Parathyroid adenoma (tissue), 2 donors: ENCODE data around the gene CYP8B1.

Experiments
- H2AFZ ChIP-seq: fragments of 300-600 bp; sonication (generic); one replicate; pipeline ENCODE4 v1.7.0; 2017; ENCODE audit warnings: antibody characterized with exemption, mild to moderate bottlenecking
- H3K27ac ChIP-seq: fragments of 300-600 bp; sonication (generic); one replicate; pipeline ENCODE4 v1.7.0; 2017
- H3K27me3 ChIP-seq: fragments of 300-600 bp; sonication (generic); one replicate; pipeline ENCODE4 v1.7.0; 2017; ENCODE audit warnings: low read length; ENCODE audit not compliant: control insufficient read depth, insufficient read depth
- H3K36me3 ChIP-seq: fragments of 300-600 bp; sonication (generic); one replicate; pipeline ENCODE4 v1.7.0; 2017; ENCODE audit warnings: low read length; ENCODE audit not compliant: control insufficient read depth, insufficient read depth
- H3K4me1 ChIP-seq: fragments of 300-600 bp; sonication (generic); one replicate; pipeline ENCODE4 v1.7.0; 2017; ENCODE audit warnings: control low read depth
- H3K4me2 ChIP-seq: fragments of 300-600 bp; sonication (generic); one replicate; pipeline ENCODE4 v1.7.0; 2017; ENCODE audit warnings: low read length
- H3K4me3 ChIP-seq: fragments of 300-600 bp; sonication (generic); one replicate; pipeline ENCODE4 v1.7.0; 2017; ENCODE audit warnings: low read depth, low read length
- H3K79me2 ChIP-seq: fragments of 300-600 bp; sonication (generic); one replicate; pipeline ENCODE4 v1.7.0; 2017; ENCODE audit warnings: control low read depth
- H3K9ac ChIP-seq: fragments of 300-600 bp; sonication (generic); one replicate; pipeline ENCODE4 v1.7.0; 2017; ENCODE audit warnings: mild to moderate bottlenecking
- H3K9me3 ChIP-seq: fragments of 300-600 bp; sonication (generic); one replicate; pipeline ENCODE4 v1.7.0; 2017; ENCODE audit warnings: low read length; ENCODE audit not compliant: control insufficient read depth
- TF ChIP-seq, protein P1 (sequence below): fragments of 300-600 bp; sonication (generic); IDR thresholded peaks from one replicate; pipeline ENCODE4 v1.7.0; 2017; ENCODE audit warnings: antibody characterized with exemption, mild to moderate bottlenecking
- donor health status: primary hyperparathyroidism.

CYP8B1 gene

DNA sequence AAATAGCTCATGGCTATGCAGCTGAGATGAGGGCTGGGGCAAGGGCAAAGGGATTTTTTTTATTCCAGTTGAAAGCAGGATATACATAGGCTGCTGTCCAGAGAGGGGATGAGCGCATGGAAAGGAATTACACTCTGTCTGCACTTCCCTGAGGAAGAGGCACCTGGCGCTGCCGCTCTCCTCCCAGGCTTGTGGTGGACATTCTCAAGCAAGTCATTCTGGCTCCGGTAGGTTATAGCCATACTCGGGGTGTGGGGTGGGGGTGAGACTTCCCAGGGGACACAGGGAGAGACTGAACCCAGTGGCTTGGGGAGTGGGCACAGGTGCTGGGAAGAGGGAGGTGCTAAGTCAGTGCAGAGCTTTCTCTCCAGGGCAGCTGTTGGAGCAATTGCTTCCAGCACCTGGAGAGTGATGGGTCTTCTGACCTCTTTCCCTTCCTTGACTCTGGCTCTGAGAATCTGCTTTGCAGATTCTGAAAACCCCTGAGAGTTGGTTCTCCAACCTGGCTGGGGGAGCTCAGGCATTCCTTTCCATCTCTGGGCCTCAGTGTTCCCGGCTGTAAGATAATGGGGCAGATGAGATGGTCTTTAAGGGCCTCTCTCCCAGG is 24.3 kb downstream of the CYP8B1 start:
- no peaks in the 10 kb centered on the region for H3K9me3 ChIP-seq
- no peaks in the 10 kb centered on the region for H3K27me3 ChIP-seq
- TF ChIP-seq, protein P1, sequence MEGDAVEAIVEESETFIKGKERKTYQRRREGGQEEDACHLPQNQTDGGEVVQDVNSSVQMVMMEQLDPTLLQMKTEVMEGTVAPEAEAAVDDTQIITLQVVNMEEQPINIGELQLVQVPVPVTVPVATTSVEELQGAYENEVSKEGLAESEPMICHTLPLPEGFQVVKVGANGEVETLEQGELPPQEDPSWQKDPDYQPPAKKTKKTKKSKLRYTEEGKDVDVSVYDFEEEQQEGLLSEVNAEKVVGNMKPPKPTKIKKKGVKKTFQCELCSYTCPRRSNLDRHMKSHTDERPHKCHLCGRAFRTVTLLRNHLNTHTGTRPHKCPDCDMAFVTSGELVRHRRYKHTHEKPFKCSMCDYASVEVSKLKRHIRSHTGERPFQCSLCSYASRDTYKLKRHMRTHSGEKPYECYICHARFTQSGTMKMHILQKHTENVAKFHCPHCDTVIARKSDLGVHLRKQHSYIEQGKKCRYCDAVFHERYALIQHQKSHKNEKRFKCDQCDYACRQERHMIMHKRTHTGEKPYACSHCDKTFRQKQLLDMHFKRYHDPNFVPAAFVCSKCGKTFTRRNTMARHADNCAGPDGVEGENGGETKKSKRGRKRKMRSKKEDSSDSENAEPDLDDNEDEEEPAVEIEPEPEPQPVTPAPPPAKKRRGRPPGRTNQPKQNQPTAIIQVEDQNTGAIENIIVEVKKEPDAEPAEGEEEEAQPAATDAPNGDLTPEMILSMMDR: no peak
- no peaks in the 10 kb centered on the region for H3K4me1 ChIP-seq
- no peak overlapping the region for H2AFZ ChIP-seq
- H3K4me2 ChIP-seq: no peak overlapping the region
- no peak overlapping the region for H3K27ac ChIP-seq
- no peak overlapping the region for H3K4me3 ChIP-seq
- no peak overlapping the region for H3K9ac ChIP-seq
- H3K36me3 ChIP-seq: no peaks in the 10 kb centered on the region
- H3K79me2 ChIP-seq: no peaks in the 10 kb centered on the region

DNA sequence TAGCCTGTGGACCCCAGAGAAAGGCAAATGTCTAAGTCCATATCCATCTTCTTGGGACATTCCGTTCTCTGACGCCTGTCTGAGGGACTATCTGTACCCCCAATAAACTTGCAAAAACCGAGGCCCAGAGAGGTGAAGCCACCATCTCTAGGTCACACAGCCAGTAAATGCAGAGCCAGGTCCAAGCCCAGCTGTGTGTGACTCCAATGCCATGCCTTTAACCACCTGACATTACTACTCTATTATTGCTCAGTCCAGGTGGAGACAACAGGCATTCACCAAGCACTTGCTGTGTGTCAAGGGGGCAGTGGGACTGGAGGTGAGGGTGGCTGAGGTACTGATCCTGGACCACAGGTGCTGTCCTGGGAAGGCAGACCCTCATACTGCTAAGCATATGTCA is 25.4 kb downstream of the CYP8B1 start:
- H3K4me1 ChIP-seq: no peaks in the 10 kb centered on the region
- H3K79me2 ChIP-seq: no peaks in the 10 kb centered on the region
- H3K36me3 ChIP-seq: no peaks in the 10 kb centered on the region
- no peaks in the 10 kb centered on the region for H3K9me3 ChIP-seq
- TF ChIP-seq, protein P1: no peak
- H3K9ac ChIP-seq: no peak overlapping the region
- no peaks in the 10 kb centered on the region for H3K27me3 ChIP-seq
- H2AFZ ChIP-seq: no peak overlapping the region
- no peak overlapping the region for H3K4me3 ChIP-seq
- no peak overlapping the region for H3K27ac ChIP-seq
- H3K4me2 ChIP-seq: no peak overlapping the region

DNA sequence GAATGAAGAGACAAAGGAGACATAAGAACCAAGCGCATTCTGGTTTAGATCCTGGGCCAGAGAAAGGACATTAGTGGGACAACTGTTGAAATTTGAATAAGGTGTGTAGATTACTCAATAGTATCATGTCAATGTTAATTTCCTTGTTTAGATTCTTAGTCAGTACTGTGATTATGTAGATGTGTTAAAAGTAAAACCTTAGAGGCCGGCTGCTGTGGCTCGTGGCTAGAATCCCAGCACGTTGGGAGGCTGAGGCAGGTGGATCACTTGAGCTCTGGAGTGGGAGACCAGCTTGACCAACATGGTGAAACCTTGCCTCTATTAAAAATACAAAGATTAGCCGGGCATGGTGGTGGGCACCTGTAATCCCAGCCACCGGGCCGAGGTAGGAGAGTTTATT is 26.7 kb downstream of the CYP8B1 start:
- no peak overlapping the region for H3K4me2 ChIP-seq
- H3K79me2 ChIP-seq: no peaks in the 10 kb centered on the region
- H3K4me1 ChIP-seq: no peaks in the 10 kb centered on the region
- no peak overlapping the region for H2AFZ ChIP-seq
- H3K36me3 ChIP-seq: no peaks in the 10 kb centered on the region
- no peaks in the 10 kb centered on the region for H3K27me3 ChIP-seq
- TF ChIP-seq, protein P1: no peak
- H3K9ac ChIP-seq: no peak overlapping the region
- no peak overlapping the region for H3K4me3 ChIP-seq
- no peak overlapping the region for H3K27ac ChIP-seq
- H3K9me3 ChIP-seq: no peaks in the 10 kb centered on the region

DNA sequence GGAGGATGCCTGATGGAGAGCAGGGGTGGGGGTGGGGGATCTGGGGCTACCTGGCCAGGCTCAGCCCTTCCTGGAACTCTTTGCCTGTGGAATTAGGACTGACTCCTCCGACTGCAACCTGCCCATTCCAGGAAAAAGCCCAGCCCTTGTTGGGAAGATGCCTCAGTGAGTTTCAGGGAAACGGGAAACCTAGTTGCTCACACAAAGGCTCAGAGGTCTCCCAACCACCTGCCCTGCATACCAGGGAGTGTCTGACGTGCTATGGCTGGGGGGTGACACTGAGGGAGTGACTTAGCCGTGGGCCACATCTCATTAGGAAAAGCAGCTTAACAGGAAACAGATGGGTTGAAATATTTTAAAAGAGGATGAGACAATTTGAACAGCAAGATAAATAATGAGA is 27.9 kb downstream of the CYP8B1 start:
- Histone ChIP-seq H3K79me2 (no peaks in the 10 kb centered on the region), H3K4me2 (no peak overlapping the region), H3K9ac (no peak overlapping the region), H3K4me1 (no peaks in the 10 kb centered on the region), H2AFZ (no peak overlapping the region), H3K4me3 (no peak overlapping the region), H3K27me3 (no peaks in the 10 kb centered on the region), H3K27ac (no peak overlapping the region), H3K9me3 (no peaks in the 10 kb centered on the region), H3K36me3 (no peaks in the 10 kb centered on the region)
- TF ChIP-seq, protein P1: no peak
